HepG2 (cell line): Measurements from ENCODE around the gene TXNDC11. TPM values are rescaled to one million over a fixed set of nuclear protein-coding genes. Genes with fewer than 3 reads are reported as not detected.
"Not testable (repeated sequence)": the region's sequence is repeated elsewhere in the genome, so short reads cannot be mapped to it uniquely, and the experiment has no call there.

ENCODE experiments used
- ATAC-seq: fragments of 200-7000 bp; cut with Tn5 transposase; 3 replicates; pipeline ENCODE4 v1.9.1; 2020; ENCODE audit warnings: mild to moderate bottlenecking, moderate library complexity
- BruUV-seq: library from RNA; stranded (reverse); fragments of 400-500 nt; replicated peaks from 2 replicates; lab custom pipeline; 2021; lab: Mats Ljungman, UMichigan
- CTCF ChIA-PET: fragments of 300-600 bp; formaldehyde crosslinking; extraction: SDS; loops from one replicate; lab custom pipeline; 2021; ENCODE audit warnings: low total read pairs, inconsistent platforms, low intra/inter-chr PET ratio; lab: Yijun Ruan, JAX
- POLR2A ChIA-PET: fragments of 350-600 bp; sonication (Branson Sonifier 250); formaldehyde crosslinking; loops from one replicate; lab custom pipeline; 2020; ENCODE audit warnings: antibody characterized with exemption, inconsistent platforms; lab: Yijun Ruan, JAX
- DNase-seq: peaks from one replicate; pipeline ENCODE4 v3.0.0-alpha.2; 2015; ENCODE audit warnings: low spot score
- FAIRE-seq: peaks from 3 replicates; lab custom pipeline; 2011; peaks lifted over from hg19 to GRCh38; lab: Jason Lieb, UNC
- H2AFZ ChIP-seq: one replicate; pipeline ENCODE4 v1.6.1; 2011; ENCODE audit warnings: low read length, inconsistent platforms
- H3K27ac ChIP-seq: fragments of 300-600 bp; 3 replicates; pipeline ENCODE4 v1.8.0; 2011; ENCODE audit warnings: mixed run types, mild to moderate bottlenecking, mixed read lengths, low read length, inconsistent platforms; ENCODE audit not compliant: insufficient read depth; ENCODE audit errors: extremely low read length
- H3K27me3 ChIP-seq, 2 experiments: fragments of 200-600 bp in 1 of 2; 2 replicates in 1 of 2; 3 replicates in 1 of 2; pipeline versions ENCODE4 v1.6.0 to v1.8.0; 2011; ENCODE audit warnings: low read length in 2 of 2, mild to moderate bottlenecking in 2 of 2, moderate library complexity in 2 of 2, inconsistent platforms in 1 of 2; ENCODE audit not compliant: insufficient read depth in 2 of 2, control insufficient read depth in 1 of 2
- H3K36me3 ChIP-seq, 2 experiments: fragments of 200-600 bp in 1 of 2; replicated peaks in 1 of 2; 2 replicates in 1 of 2; 3 replicates in 1 of 2; pipeline versions ENCODE4 v1.5.1 to v1.8.0; 2011; ENCODE audit warnings: low read length in 2 of 2, inconsistent platforms in 1 of 2; ENCODE audit not compliant: insufficient read depth in 2 of 2, control insufficient read depth in 1 of 2
- H3K4me1 ChIP-seq: 2 replicates; pipeline ENCODE4 v1.5.1; 2012; ENCODE audit warnings: low read length, inconsistent platforms; ENCODE audit not compliant: insufficient read depth
- H3K4me2 ChIP-seq: 2 replicates; pipeline ENCODE4 v1.6.0; 2011; ENCODE audit warnings: low read depth, low read length, inconsistent platforms
- H3K4me3 ChIP-seq, 3 experiments: fragments of 200-600 bp in 1 of 3; sonication (generic), shearing (Covaris generic) in 1 of 3; replicated peaks in 1 of 3; 2 replicates each; pipeline ENCODE4 v1.5.1; 2011 to 2016; ENCODE audit warnings: low read length in 3 of 3, inconsistent platforms in 2 of 3, low read depth in 2 of 3, mild to moderate bottlenecking in 2 of 3, control low read depth in 1 of 3, mixed read lengths in 1 of 3; ENCODE audit not compliant: insufficient read depth in 1 of 3
- H3K79me2 ChIP-seq: one replicate; pipeline ENCODE4 v1.6.1; 2011; ENCODE audit warnings: low read length, inconsistent platforms; ENCODE audit not compliant: insufficient read depth
- H3K9ac ChIP-seq: 2 replicates; pipeline ENCODE4 v1.6.0; 2011; ENCODE audit warnings: mild to moderate bottlenecking, low read depth, low read length, inconsistent platforms; ENCODE audit not compliant: insufficient read depth
- H3K9me3 ChIP-seq: 2 replicates; pipeline ENCODE4 v1.5.1; 2012; ENCODE audit warnings: mild to moderate bottlenecking, low read length
- H4K20me1 ChIP-seq: 2 replicates; pipeline ENCODE4 v1.6.0; 2011; ENCODE audit warnings: inconsistent platforms, mild to moderate bottlenecking, low read length, moderate library complexity; ENCODE audit not compliant: insufficient read depth
- ARNT ChIP-seq: fragments of 450-650 bp; IDR thresholded peaks from 2 replicates; pipeline ENCODE4 v1.6.1; 2017
- FOXO4 ChIP-seq: sonication (generic); formaldehyde crosslinking; conservative IDR thresholded peaks from 2 replicates; pipeline ENCODE4 v1.8.1; 2023; ENCODE audit warnings: missing genetic modification reagents
- KMT2B ChIP-seq: IDR thresholded peaks from 2 replicates; pipeline ENCODE4 v1.6.1; 2016; ENCODE audit warnings: missing genetic modification reagents, missing compliant biosample characterization
- LCORL ChIP-seq, 2 experiments: fragments of 450-650 bp in 1 of 2; sonication (generic) in 1 of 2; formaldehyde crosslinking in 1 of 2; IDR thresholded peaks; 2 replicates each; pipeline versions ENCODE4 v1.5.0 to v1.6.1; 2017 to 2020; ENCODE audit warnings: antibody characterized with exemption in 1 of 2, missing genetic modification reagents in 1 of 2
- NRL ChIP-seq: sonication (generic); formaldehyde crosslinking; IDR thresholded peaks from 2 replicates; pipeline ENCODE4 v1.5.0; 2020; ENCODE audit warnings: missing genetic modification reagents, mild to moderate bottlenecking, moderate library complexity, borderline replicate concordance
- TEAD3 ChIP-seq: optimal IDR thresholded peaks from 2 replicates; pipeline ENCODE3; 2016; ENCODE audit warnings: borderline replicate concordance
- ZBTB42 ChIP-seq: sonication (generic); formaldehyde crosslinking; IDR thresholded peaks from 2 replicates; pipeline ENCODE4 v1.5.0; 2020; ENCODE audit warnings: mild to moderate bottlenecking, missing genetic modification reagents
- ZNF30 ChIP-seq: sonication (generic); formaldehyde crosslinking; IDR thresholded peaks from 2 replicates; pipeline ENCODE4 v1.5.0; 2020; ENCODE audit warnings: mild to moderate bottlenecking, missing genetic modification reagents
- ZNF75D ChIP-seq: sonication (generic); formaldehyde crosslinking; IDR thresholded peaks from 2 replicates; pipeline ENCODE4 v1.8.1; 2023; ENCODE audit warnings: missing genetic modification reagents, mild to moderate bottlenecking, borderline replicate concordance
- ZNF816 ChIP-seq: sonication (generic); formaldehyde crosslinking; IDR thresholded peaks from 2 replicates; pipeline ENCODE4 v1.8.0; 2022; ENCODE audit warnings: missing genetic modification reagents, mild to moderate bottlenecking, borderline replicate concordance
- WGBS: methylation state at CpG from one replicate; pipeline ENCODE4 v1.1.6; 2017; ENCODE audit warnings: low lambda C conversion rate; 5-methylcytosine and 5-hydroxymethylcytosine counted together
- in situ Hi-C: cut with HindIII; loops from 2 replicates; pipeline ENCODE4 v1.10.0; 2017; ENCODE audit warnings: low pct_unique_long_range_greater_than_20kb; ENCODE audit not compliant: extremely low pct_ligation_motif_present
- intact Hi-C: fragments of 100-400 bp; cut with micrococcal nuclease; formaldehyde crosslinking; loops from one replicate; pipeline ENCODE4 v1.10.0; 2022; ENCODE audit not compliant: unreplicated experiment
- polyA plus RNA-seq, 8 experiments: library from polyadenylated mRNA; depleted of rRNA in 3 of 8; stranded (reverse) in 7 of 8; unstranded in 1 of 8; fragments of >200 nt; fragmentation: Illumina TruSeq in 4 of 8; extraction: Trizol in 4 of 8; gene quantifications; 2 replicates each; pipeline versions ENCODE4 v1.2.1 to v1.2.3, GENCODE V29; 2011 to 2016; ENCODE audit warnings: low read depth in 4 of 8, missing spikeins in 1 of 8, mixed read lengths in 1 of 8; ENCODE audit not compliant: insufficient read depth in 1 of 8
- total RNA-seq, 5 experiments: library from RNA; depleted of rRNA; stranded (reverse); fragments of >200 nt; fragmentation: Illumina TruSeq; extraction: Trizol; gene quantifications; 2 replicates each; pipeline ENCODE4 v1.2.3, GENCODE V29; 2016; ENCODE audit warnings: low read depth in 1 of 5
- TF ChIP-seq, protein P1 (sequence below): sonication (generic); formaldehyde crosslinking; IDR thresholded peaks from 2 replicates; pipeline ENCODE4 v1.5.0; 2020; ENCODE audit warnings: missing genetic modification reagents

Gene TXNDC11
- total and polyA plus RNA-seq, 2 of the 13 experiments (the other 11 are each of a cell fraction or from before 2014, with no cell fraction given), result 74.9 to 123 TPM

GRCh38 chr16:11788914-11789313, 46.3 kb upstream of the TXNDC11 start:
- CTCF ChIA-PET, result no interaction called here
- POLR2A ChIA-PET, result interaction anchor here (5.5 kb wide), 1 partner anchor 46 kb away, joined by 85 read pairs; the partner anchor contains the start of gene TXNDC11

DNA sequence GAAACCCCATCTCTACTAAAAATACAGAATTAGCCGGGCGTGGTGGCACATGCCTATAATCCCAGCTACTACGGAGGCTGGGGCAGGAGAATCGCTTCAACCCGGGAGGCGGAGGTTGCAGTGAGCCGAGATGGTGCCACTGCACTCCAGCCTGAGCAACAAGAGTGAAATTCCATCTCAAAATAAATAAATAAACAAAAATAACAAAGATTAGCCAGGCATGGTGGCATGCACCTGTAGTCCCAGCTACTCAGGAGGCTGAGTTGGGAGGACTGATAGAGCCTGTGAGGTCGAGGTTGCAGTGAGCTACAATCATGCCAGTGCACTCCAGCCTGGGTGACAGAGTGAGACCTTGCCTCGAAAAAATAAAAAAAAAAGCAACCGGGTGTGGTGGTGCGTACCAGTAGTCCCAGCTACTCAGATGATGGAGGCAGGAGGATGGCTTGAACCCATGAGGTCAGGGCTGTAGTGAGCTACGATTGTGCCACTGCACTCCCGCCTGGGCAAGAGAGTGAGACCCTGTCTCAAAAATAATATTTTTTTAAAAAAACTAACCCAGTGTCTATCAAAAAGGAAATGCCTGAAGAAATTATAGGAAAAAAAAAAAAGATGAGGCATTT, 42.4 kb upstream of the TXNDC11 start:
- H4K20me1 ChIP-seq; H3K27me3 ChIP-seq; H2AFZ ChIP-seq; intact Hi-C loops; H3K4me3 ChIP-seq; ATAC-seq; H3K9me3 ChIP-seq; BruUV-seq; in situ Hi-C loops; CTCF ChIA-PET; FAIRE-seq; DNase-seq; H3K9ac ChIP-seq; TF ChIP-seq LCORL (IDR thresholded peaks at IDR 0.05): not testable (repeated sequence)
- POLR2A ChIA-PET, result interaction anchor here (0.6 to 4.0 kb wide), 5 partner anchors 11 to 43 kb away, joined by 3 to 35 read pairs (median 4); partner anchors contain the start of genes TXNDC11 and ZC3H7A
- Histone ChIP-seq H3K27ac (peak overlapping the region; percentile 72), H3K4me1 (peaks cover 84% of the 10 kb centered on the region), H3K79me2 (peaks cover 83% of the 10 kb centered on the region), H3K4me2 (peak overlapping the region; percentile 72), H3K36me3 (peaks cover 4 to 17% of the 10 kb centered on the region in 2 experiments; a peak in 4 of 5 replicates)
- WGBS, result 96% methylated on average over 13 of the region's 13 CpGs
- peak; percentile 98 for TF ChIP-seq FOXO4 (CRISPR knock-in tag)
- 0 out of 2 replicates have a peak, but pooled peaks have one; percentile 74 for TF ChIP-seq ZNF30
- TF ChIP-seq ZNF816 (CRISPR knock-in tag), result 0 out of 2 replicates have a peak, but pooled peaks have one; percentile 44
- 0 out of 2 replicates have a peak, but pooled peaks have one; percentile 6 for TF ChIP-seq KMT2B
- 0 out of 2 replicates have a peak, but pooled peaks have one; percentile 51 for TF ChIP-seq ZNF75D
- TF ChIP-seq, protein P1, sequence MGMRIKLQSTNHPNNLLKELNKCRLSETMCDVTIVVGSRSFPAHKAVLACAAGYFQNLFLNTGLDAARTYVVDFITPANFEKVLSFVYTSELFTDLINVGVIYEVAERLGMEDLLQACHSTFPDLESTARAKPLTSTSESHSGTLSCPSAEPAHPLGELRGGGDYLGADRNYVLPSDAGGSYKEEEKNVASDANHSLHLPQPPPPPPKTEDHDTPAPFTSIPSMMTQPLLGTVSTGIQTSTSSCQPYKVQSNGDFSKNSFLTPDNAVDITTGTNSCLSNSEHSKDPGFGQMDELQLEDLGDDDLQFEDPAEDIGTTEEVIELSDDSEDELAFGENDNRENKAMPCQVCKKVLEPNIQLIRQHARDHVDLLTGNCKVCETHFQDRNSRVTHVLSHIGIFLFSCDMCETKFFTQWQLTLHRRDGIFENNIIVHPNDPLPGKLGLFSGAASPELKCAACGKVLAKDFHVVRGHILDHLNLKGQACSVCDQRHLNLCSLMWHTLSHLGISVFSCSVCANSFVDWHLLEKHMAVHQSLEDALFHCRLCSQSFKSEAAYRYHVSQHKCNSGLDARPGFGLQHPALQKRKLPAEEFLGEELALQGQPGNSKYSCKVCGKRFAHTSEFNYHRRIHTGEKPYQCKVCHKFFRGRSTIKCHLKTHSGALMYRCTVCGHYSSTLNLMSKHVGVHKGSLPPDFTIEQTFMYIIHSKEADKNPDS (CRISPR knock-in tag), result 0 out of 2 replicates have a peak, but pooled peaks have one; percentile 32
- peak; percentile 46; the same call in 1 of the 2 replicates for TF ChIP-seq NRL (CRISPR knock-in tag)
- peak; percentile 23; the same call in 1 of the 2 replicates for TF ChIP-seq LCORL (CRISPR knock-in tag; IDR thresholded peaks at IDR 0.05)

More at GRCh38 chr16:11788914-11789313, 46.3 kb upstream of the TXNDC11 start:
- H3K9ac ChIP-seq, result no peak overlapping the region
- no peak overlapping the region for H3K4me3 ChIP-seq
- no peak overlapping the region for H3K27ac ChIP-seq
- 95% methylated on average over 3 of the region's 3 CpGs for WGBS
- FAIRE-seq (no peak), ATAC-seq (no peak), DNase-seq (no peak)
- H3K9me3 ChIP-seq, result no peaks in the 10 kb centered on the region
- peaks cover 99% of the 10 kb centered on the region for H3K4me1 ChIP-seq
- no peaks in the 10 kb centered on the region for H3K27me3 ChIP-seq
- intact Hi-C loops, result no loop called here
- no peak overlapping the region for H2AFZ ChIP-seq
- peaks cover 41% of the 10 kb centered on the region for H4K20me1 ChIP-seq
- no TSS peak for BruUV-seq
- H3K36me3 ChIP-seq, result no peaks in the 10 kb centered on the region; a peak in 1 of 5 replicates
- TF ChIP-seq ZBTB42, result no peak
- peak; percentile 16 for TF ChIP-seq TEAD3 (CRISPR knock-in tag)
- TF ChIP-seq ARNT, result no peak
- TF ChIP-seq, all 625 proteins: peak for 1
- Histone ChIP-seq H3K4me2 (no peak overlapping the region), H3K79me2 (peaks cover 87% of the 10 kb centered on the region)
- in situ Hi-C loops, result no loop called here
